Measurements from ENCODE around the gene MED15.

Gene MED15

DNA sequence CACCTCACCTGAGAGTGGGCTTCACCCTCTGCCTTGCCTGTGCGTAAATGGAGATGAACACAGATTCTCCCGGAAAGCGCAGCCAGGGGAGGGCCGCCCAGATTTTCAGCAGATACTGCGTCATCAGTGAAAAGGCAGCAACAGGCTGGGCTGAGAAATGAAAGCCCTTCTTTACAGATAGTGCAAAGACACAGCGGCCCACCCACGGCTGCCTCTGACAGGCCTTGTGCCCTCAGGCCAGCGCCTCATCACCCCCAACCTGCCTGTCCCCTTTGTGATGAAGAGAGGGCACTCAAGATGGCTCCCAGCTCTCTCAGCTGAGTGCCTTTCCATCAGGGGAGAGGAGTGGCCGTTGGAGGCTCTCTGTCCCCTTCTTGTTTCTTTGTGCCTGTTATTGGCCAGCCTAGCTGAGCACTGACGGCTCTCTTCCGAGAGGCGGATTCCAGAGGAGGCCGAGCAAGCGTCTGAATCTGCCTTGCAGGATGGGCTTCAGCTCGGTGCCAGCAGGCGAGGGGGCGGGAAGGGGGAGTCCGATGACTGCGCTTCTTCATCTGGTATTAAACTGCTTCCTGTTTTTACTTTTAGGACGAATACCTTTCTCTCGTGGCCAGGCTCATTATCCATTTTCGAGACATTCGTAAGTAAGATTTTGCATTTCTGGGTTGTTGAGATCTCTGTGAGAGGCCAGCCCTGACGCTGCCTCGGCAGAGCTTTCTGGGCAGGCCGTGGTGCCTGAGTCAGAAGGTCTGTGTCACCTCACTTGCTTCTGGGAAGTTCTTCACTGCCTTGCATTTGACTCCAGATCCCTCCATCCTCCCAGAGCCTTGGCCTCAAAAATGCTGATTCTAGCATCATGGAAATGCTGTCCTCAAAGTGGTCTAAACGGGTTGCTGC lies 43.7 kb downstream of the MED15 start:
- peak; percentile 24 to 33 for DNase-seq (ENCODE audit: low read depth in 1 of 2, low spot score in 1 of 2)

GRCh38 chr22:20551805-20552442 lies 44.5 kb downstream of the MED15 start:
- DNase-seq (ENCODE audit: low read depth in 1 of 2, low spot score in 1 of 2) = peak in 1 of 2 donors; percentile 31

- no peak for DNase-seq (ENCODE audit: low read depth in 1 of 2, low spot score in 1 of 2)
These were observed 45.3 kb downstream of the MED15 start for GRCh38 chr22:20552443-20553401.

GRCh38 chr22:20553947-20554741 lies 46.7 kb downstream of the MED15 start:
- DNase-seq (ENCODE audit: low read depth in 1 of 2, low spot score in 1 of 2) = no peak

GRCh38 chr22:20554824-20555223 lies 47.4 kb downstream of the MED15 start:
- DNase-seq (ENCODE audit: low read depth in 1 of 2, low spot score in 1 of 2) = no peak

DNA sequence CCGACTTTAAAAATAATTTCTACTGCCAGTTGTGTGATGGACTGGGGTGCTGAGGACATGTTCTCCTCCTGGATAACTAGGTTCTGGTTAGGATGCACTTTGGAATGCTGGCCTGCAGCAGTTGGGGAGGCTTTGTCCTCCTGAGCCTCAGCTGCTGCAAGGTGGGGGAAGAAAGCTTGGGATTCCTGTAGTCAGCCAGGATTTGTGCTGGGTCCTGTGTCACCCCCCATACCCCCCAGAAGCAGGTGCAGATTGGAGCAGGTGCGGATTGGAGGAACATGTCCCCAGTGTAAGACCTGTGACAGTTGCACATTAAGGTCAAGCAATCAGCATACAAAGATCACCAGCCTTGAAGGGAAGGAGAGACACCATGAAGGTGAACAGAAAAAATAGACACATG lies 51.1 kb downstream of the MED15 start:
- no peak for DNase-seq (ENCODE audit: low read depth in 1 of 2, low spot score in 1 of 2)

DNA sequence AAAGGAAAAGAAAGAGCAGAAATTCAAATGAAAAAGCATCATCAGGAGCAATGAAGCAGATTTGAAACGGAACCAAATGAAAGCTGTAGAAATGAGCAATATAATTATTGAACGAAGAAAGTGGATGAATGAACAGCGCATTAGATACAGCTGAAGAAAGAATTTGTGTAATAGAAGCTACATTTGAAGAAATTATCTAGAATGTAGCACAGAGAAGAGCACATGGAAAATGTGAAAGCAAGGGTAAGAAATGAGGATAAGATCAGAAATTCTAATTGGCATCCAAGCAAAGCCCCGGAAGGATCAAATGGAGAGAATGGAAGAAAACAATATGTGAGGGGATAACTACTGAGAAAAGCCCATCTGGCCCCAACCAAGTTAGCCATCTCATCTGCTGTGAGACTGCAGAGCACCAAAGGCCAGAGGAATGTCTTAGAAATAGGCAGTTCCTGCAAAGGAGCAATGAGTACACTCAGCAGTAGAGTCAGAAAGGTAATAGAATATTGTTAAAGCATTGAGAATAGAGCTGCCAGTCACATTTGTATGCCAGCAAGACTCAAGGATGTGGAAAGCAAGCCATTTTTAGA lies 51.9 kb downstream of the MED15 start:
- no peak for DNase-seq (ENCODE audit: low read depth in 1 of 2, low spot score in 1 of 2)

- no peak for DNase-seq (ENCODE audit: low read depth in 1 of 2, low spot score in 1 of 2)
These were observed 53.3 kb downstream of the MED15 start for GRCh38 chr22:20560716-20561115.

DNA sequence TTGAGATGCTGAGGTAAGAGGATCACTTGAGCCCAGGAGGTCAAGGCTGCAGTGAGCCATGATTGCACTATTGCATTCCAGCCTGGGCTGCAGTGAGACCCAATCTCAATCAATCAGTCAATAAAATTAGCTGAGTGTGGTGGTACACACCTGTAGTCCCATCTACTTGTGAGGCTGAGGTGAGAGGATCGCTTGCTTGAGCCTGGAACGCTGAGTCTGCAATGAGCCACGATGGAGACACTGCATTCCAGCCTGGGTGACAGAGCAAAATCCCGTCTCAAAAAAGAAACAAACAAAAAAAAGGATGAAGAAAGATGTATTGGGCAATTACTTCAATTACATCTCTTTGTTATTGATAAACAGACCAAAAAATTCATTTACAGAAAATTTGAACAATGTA lies 54.5 kb downstream of the MED15 start:
- no peak for DNase-seq (ENCODE audit: low read depth in 1 of 2, low spot score in 1 of 2)

- no peak for DNase-seq (ENCODE audit: low read depth in 1 of 2, low spot score in 1 of 2)
These were observed 55.4 kb downstream of the MED15 start for GRCh38 chr22:20562607-20563465.

- DNase-seq (ENCODE audit: low read depth in 1 of 2, low spot score in 1 of 2) = no peak
These were observed 56.1 kb downstream of the MED15 start for GRCh38 chr22:20563466-20563906.

- no peak for DNase-seq (ENCODE audit: low read depth in 1 of 2, low spot score in 1 of 2)
These were observed 56.5 kb downstream of the MED15 start for GRCh38 chr22:20563941-20564371.

DNA sequence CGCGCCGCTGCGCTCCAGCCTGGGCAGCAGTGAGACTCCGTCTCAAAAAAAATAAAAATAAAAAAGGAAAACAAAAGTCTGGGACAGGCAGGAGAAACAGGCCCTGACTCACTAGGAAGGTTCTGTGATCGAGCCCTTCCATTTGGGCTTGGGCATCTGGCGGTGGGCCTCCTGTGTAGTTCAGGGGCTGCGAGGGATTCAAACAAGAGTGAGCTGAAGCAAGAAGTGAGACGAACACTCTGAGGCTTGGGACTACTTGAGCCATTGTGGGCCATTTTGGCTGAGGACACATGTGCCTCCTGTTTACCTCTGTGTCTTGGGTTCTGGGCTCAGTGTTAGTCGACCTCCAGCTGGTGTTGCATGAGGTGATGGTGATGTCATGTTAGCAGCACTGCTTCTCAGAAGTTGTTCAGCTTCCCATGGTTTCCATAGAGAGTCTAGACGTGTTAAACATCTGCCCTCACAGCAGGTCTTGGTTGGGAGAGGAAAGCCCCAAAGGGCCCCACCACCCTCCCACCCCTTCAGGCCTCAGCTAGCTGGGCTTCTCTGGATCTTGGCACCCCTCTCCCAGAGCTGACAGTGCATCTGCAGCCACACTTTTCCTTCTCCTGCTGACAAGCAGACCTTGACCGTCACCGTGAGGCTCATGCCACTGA lies 57.8 kb downstream of the MED15 start:
- DNase-seq (ENCODE audit: low read depth in 1 of 2, low spot score in 1 of 2) = no peak

DNA sequence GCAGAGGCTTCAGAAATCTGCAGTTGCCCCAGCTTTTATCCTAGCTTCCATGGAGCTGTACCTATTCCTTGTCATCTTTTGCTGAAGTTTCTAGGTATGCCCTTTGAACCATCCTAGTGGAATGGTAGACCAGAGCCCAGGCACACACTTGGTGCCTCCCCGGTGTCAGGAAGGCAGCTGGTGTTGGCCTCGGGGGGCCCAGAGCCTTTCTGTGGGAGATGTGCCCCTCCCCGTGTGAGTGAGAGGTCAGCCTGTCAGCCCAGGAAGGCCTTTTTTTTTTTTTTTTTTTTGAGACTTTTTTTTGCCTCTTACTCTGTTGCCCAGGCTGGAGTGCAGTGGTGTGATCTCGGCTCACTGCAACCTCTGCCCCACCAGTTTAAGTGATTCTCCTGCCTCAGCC lies 58.4 kb downstream of the MED15 start:
- no peak for DNase-seq (ENCODE audit: low read depth in 1 of 2, low spot score in 1 of 2)

DNA sequence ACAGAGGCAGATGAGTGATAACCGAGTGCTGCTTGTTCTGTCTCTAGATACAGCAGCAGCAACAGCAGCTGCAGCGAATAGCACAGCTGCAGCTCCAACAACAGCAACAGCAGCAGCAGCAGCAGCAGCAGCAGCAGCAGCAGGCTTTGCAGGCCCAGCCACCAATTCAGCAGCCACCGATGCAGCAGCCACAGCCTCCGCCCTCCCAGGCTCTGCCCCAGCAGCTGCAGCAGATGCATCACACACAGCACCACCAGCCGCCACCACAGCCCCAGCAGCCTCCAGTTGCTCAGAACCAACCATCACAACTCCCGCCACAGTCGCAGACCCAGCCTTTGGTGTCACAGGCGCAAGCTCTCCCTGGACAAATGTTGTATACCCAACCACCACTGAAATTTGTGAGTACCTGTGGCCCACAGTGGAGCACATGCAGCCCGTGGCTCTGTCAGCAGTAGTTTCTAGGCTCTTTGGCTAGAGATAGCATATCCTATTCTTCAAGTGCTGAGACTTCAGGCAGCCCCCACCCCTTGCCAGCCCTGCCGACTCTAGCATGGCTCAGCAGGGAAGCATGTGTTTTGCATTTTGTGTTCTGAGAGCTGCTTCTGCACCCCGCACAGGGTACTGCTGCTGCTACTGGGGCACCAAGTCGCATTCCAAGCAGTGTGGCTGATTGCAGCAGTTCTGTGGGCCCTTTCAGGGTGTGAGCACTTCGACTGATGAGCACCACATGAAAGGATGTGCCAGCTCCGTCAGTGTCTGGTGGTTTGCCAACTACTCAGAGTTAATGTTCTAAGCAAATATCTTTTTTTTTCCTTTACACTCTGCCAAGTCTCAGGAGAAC lies 59.2 kb downstream of the MED15 start:
- peak; percentile 44 to 53 for DNase-seq (ENCODE audit: low read depth in 1 of 2, low spot score in 1 of 2)

- no peak for DNase-seq (ENCODE audit: low read depth in 1 of 2, low spot score in 1 of 2)
These were observed 60.0 kb downstream of the MED15 start for GRCh38 chr22:20567371-20567847.

DNA sequence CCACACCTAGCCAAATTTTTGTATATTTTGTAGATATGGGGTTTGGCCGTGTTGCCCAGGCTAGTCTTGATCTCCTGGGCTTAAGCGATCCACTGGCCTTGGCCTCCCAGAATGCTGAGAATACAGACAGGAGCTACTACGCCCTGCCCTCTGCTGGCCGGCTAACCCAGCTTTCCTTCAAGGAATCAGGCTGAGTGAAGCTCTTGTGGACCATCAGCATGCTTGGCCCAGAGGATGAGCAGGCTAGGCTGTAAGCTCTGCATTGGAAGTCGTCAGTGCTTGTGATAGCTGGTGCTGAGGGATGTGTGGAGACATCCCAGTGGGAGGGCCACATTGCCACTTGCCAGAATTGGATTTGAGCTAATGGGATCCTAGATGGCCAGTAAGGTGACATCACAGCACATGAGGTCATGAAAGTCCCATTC lies 60.6 kb downstream of the MED15 start:
- no peak for DNase-seq (ENCODE audit: low read depth in 1 of 2, low spot score in 1 of 2)
